Muscle layer of colon (tissue), 2 donors: Measurements from ENCODE around the gene USP31.
A peak's percentile ranks its signal among the peaks of the same experiment; 100 is the strongest.

Source experiments
- H3K27ac ChIP-seq: one replicate; pipeline ENCODE4 v1.7.0; 2013; ENCODE audit warnings: low read depth, mild to moderate bottlenecking, low read length, moderate library complexity
- H3K27me3 ChIP-seq, 2 donors: one replicate each; pipeline ENCODE4 v1.7.0; 2013; ENCODE audit warnings: low read length in 2 of 2, mild to moderate bottlenecking in 2 of 2; ENCODE audit not compliant: insufficient read depth in 2 of 2, control insufficient read depth in 1 of 2
- H3K36me3 ChIP-seq: one replicate; pipeline ENCODE4 v1.7.0; 2013; ENCODE audit warnings: mild to moderate bottlenecking, low read length; ENCODE audit not compliant: insufficient read depth
- H3K4me1 ChIP-seq: one replicate; pipeline ENCODE4 v1.7.0; 2013; ENCODE audit warnings: mild to moderate bottlenecking, low read length; ENCODE audit not compliant: insufficient read depth
- H3K4me3 ChIP-seq, 2 donors: one replicate each; pipeline ENCODE4 v1.7.0; 2013; ENCODE audit warnings: low read length in 2 of 2, low read depth in 1 of 2, mild to moderate bottlenecking in 1 of 2, moderate library complexity in 1 of 2
- H3K9ac ChIP-seq: one replicate; pipeline ENCODE4 v1.7.0; 2013; ENCODE audit warnings: low read length
- H3K9me3 ChIP-seq: one replicate; pipeline ENCODE4 v1.7.0; 2013; ENCODE audit warnings: mild to moderate bottlenecking, low read length
- donor health status: abdominal sarcoma.
- donor health status: Adenocarcinoma of cecum.

USP31 gene

DNA sequence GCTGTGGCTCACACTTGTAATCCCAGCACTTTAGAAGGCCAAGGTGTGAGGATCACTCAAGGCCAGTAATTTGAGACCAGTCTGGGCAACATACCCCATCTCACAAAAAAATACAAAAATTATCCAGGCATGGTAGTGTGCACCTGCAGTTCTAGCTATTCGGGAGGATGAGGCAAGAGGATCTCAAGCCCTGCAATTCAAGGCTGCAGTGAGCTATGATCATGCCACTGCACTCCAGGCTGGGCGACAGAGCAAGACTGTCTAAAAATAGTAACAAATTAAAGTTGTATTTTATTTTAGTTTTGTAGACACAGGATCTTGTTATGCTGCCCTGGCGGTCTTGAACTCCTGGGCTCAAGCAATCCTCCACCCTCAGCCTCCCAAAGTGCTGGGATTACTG is 18.2 kb downstream of the USP31 start:
- Histone ChIP-seq H3K27ac (no peak overlapping the region), H3K4me3 (no peak overlapping the region)

DNA sequence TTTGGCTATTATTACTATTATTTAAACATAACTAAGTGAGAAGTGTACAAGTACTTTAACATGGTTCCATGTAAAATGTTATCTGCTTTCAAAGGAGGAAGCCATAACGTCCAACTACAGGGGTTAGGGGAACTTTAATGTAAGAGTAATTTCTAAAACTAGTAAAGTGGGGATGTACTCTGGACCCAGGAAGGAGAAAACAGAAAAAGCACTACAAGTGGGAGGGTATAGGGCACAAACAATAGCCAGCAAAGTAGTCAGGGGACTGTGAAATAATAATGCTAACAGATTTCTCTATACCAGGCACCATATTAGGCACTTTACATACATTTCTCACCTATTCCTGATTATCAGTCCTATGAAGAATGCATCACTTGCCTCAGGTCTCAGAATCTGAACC is 19.6 kb downstream of the USP31 start:
- Histone ChIP-seq H3K27ac (no peak overlapping the region), H3K9me3 (no peaks in the 10 kb centered on the region), H3K4me3 (no peak overlapping the region), H3K27me3 (no peaks in the 10 kb centered on the region), H3K36me3 (no peaks in the 10 kb centered on the region), H3K4me1 (peaks cover 55% of the 10 kb centered on the region), H3K9ac (no peak overlapping the region)

More for the DNA sequence above, 18.2 kb downstream of the USP31 start:
- H3K4me1 ChIP-seq = peaks cover 42% of the 10 kb centered on the region
- no peaks in the 10 kb centered on the region for H3K9me3 ChIP-seq
- no peak overlapping the region for H3K9ac ChIP-seq
- H3K27me3 ChIP-seq = no peaks in the 10 kb centered on the region
- no peaks in the 10 kb centered on the region for H3K36me3 ChIP-seq

DNA sequence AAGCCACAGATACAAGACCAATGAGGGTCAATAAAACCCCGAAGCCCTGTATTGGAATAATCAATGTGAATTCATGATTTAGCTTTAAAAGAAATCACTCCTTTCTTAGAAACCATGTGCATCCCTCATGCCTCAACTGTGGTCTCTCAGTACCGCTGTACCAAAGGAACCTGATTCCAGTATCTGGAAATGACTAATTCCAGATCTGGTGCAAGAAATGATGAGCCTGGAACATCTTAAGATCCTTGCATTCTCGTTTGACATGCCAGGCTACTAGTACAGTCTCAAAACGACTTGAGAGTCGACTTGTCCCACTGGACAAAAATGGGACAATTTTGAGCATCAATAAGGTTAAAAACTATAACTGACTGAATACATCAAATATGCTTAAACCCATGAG is 21.2 kb downstream of the USP31 start:
- Histone ChIP-seq H3K4me1 (peaks cover 43% of the 10 kb centered on the region), H3K27ac (no peak overlapping the region), H3K9ac (no peak overlapping the region), H3K9me3 (no peaks in the 10 kb centered on the region), H3K4me3 (no peak overlapping the region), H3K27me3 (no peaks in the 10 kb centered on the region), H3K36me3 (no peaks in the 10 kb centered on the region)

DNA sequence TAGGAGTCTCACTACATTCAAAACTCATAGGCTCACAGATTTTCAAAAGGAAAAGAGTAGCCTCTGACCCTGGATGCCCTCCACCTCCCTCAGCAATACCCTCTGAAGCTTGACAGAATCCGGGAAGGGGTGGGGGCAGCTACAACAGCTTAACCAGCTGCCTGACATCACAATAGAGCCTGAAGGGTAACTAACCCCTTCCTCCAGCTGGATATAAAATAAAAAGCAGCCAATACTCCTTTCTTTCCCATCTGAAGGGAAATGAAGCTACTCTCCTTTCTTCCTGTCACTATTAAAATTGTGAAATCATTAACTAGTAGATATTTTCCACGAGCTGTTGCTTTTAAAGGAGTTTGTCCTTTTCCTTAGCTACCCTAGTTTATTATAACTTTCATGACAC is 24.0 kb downstream of the USP31 start:
- H3K4me1 ChIP-seq = peaks cover 45% of the 10 kb centered on the region
- H3K27me3 ChIP-seq = no peaks in the 10 kb centered on the region
- H3K9ac ChIP-seq = no peak overlapping the region
- H3K9me3 ChIP-seq = no peaks in the 10 kb centered on the region
- H3K4me3 ChIP-seq = no peak overlapping the region
- H3K27ac ChIP-seq = no peak overlapping the region
- no peaks in the 10 kb centered on the region for H3K36me3 ChIP-seq

DNA sequence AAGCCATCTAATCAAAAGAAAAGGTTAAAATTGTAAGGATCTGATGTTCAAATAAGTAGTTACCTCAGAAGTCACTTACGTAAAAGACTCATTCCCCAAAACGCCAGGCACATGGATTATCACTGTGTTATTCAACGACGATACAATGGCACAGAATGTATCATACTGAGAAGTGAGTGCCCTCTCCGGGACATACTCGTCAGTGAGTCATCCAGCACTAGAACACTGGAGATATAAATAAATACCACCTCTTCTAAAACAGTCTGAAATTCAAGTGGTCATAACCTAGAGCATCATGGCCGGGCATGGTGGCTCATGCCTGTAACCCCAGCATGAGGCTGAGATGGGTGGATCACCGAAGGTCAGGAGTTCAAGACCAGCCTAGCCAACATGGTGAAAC is 24.9 kb downstream of the USP31 start:
- Histone ChIP-seq H3K27ac (no peak overlapping the region), H3K9me3 (no peaks in the 10 kb centered on the region), H3K4me1 (peaks cover 55% of the 10 kb centered on the region), H3K4me3 (no peak overlapping the region), H3K9ac (no peak overlapping the region), H3K27me3 (no peaks in the 10 kb centered on the region), H3K36me3 (no peaks in the 10 kb centered on the region)

DNA sequence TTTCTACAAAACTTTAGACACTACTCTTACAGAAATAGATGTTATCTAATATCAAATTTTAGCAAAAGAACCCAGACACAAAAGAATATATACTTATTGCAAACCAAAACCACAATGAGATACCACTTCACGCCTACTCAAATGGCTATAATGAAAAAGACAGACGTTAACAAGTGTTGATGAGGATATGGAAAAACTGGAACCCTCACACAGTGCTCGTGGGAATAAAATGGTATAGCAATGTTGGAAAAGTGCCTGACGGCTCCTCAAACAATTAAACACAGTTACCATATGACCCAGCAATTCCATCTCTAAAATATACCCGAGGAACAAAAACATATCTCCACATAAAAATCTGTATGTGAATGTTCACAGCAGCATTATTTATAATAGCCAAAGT is 27.1 kb downstream of the USP31 start:
- Histone ChIP-seq H3K36me3 (no peaks in the 10 kb centered on the region), H3K4me3 (no peak overlapping the region), H3K4me1 (peaks cover 49% of the 10 kb centered on the region), H3K9me3 (no peaks in the 10 kb centered on the region), H3K9ac (no peak overlapping the region), H3K27ac (no peak overlapping the region), H3K27me3 (no peaks in the 10 kb centered on the region)

DNA sequence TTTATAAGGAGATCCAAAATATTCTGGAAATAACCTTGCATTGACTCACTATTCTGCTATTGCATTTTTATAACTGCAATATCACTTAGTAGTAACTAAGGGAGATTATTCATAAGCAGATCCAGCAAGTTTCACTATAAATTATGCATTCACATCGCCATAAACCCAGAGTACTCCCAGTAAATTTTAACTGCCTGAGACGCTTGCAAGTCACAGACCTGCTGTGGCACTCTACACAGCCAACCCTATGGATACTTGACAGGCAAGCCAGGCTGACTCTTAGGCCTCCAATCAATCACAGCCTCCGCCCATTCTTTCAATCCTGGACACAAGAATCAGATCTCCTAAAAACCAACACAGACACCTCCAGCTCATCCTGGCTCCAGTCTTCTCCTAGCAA is 28.2 kb downstream of the USP31 start:
- Histone ChIP-seq H3K4me1 (peaks cover 48% of the 10 kb centered on the region), H3K9ac (no peak overlapping the region), H3K27me3 (no peaks in the 10 kb centered on the region), H3K9me3 (no peaks in the 10 kb centered on the region), H3K4me3 (no peak overlapping the region), H3K36me3 (no peaks in the 10 kb centered on the region), H3K27ac (peak overlapping the region; percentile 65)

DNA sequence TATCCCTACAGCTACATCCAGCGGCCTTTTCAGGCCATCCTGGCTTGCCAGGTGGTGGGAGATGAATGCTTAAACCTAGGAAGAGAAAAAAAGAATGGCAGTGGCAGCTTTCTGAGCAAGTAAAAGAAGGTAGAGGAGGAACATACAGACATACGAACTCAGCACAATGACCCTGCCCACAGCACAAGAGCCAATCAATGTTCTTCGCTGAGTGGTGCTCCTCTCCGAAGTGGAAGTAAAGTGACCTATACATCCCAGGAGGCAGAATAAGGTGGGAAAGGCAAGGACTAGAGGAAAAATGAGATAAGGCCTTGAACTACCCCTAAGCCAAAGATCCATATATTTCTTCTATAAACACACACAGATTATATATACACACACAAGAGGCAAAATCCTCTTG is 28.7 kb downstream of the USP31 start:
- no peaks in the 10 kb centered on the region for H3K9me3 ChIP-seq
- no peak overlapping the region for H3K9ac ChIP-seq
- no peaks in the 10 kb centered on the region for H3K36me3 ChIP-seq
- no peak overlapping the region for H3K4me3 ChIP-seq
- H3K4me1 ChIP-seq = peaks cover 44% of the 10 kb centered on the region
- H3K27me3 ChIP-seq = no peaks in the 10 kb centered on the region
- H3K27ac ChIP-seq = no peak overlapping the region

DNA sequence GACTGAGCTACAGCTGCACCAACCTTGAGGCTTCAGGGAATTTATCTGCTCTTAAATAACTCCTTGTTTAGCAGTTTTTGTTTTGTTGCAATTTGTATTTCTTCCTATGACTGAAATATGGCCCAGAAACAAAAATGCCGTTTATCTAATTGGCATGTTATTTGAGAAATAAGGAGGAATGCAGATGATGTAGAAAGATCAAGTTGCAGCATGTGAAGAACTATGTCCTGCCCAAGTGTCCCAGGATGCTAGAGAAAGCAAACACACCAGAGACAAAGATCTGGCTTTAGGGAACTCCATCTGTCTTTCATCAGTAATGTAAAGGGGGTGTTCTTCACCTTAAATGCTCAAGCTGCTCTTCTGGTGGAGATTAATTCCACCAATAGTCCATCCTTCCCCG is 29.7 kb downstream of the USP31 start:
- Histone ChIP-seq H3K4me1 (peaks cover 34% of the 10 kb centered on the region), H3K27ac (no peak overlapping the region), H3K9ac (no peak overlapping the region), H3K9me3 (no peaks in the 10 kb centered on the region), H3K27me3 (no peaks in the 10 kb centered on the region), H3K4me3 (no peak overlapping the region), H3K36me3 (no peaks in the 10 kb centered on the region)

DNA sequence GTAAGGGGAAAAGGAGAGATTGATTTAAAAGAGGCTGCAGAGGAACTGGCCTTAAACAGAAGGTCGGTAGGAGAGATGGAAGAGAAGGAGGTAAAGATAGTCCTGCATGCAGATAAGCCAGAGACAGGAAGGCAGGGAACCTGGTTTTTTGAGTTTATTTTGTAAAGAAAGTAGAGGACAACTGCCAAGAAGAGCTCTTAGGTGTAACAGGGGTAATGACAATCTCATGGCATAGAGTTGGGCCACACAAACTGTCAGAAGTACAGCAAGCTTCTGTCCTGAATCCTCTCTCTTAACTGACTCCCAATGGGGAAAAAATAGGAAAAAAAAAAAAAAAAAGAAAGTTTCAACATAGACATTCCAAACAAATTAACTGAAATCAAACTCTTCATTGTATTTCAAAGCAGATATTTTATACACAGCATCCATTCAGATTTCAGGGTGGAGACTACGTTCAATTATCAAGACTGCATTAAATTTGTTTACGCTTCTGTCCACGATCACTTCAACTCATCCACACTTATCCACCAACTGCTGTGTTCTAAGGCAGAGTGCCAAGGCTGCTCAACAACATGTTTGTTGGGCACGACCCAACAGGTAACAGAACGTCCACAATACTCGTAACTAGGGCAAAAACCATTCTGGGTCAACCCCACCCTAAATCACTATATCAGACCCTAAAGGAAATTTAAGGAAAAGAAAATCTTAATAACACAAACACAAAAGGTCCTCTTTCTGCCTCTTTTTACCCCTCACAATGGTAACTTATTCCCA is 34.9 kb downstream of the USP31 start:
- no peaks in the 10 kb centered on the region for H3K9me3 ChIP-seq
- no peak overlapping the region for H3K9ac ChIP-seq
- no peaks in the 10 kb centered on the region for H3K27me3 ChIP-seq
- peaks cover 8% of the 10 kb centered on the region for H3K4me1 ChIP-seq
- H3K36me3 ChIP-seq = no peaks in the 10 kb centered on the region
- H3K4me3 ChIP-seq = no peak overlapping the region
- no peak overlapping the region for H3K27ac ChIP-seq

DNA sequence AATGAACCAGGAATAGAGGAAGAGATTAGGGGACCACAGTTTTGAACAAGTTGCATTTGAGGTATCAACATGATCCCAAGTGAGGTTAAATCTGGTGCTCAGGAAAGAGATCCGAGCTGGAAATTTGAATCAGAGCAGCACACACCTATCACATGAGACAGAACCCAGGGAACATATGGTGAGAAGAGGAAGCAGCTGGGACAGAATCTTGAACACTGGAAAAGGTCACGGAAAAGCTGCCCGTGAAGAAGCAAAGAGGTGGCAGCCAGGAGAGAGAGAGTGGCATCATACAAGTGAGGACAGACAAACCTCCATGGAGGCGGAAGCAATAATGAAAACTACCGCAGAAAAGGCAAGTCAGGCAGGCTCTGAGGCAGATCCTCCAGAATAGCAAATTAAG is 36.1 kb downstream of the USP31 start:
- Histone ChIP-seq H3K4me3 (no peak overlapping the region), H3K4me1 (peaks cover 12% of the 10 kb centered on the region), H3K27me3 (no peaks in the 10 kb centered on the region), H3K9ac (no peak overlapping the region), H3K9me3 (no peaks in the 10 kb centered on the region), H3K27ac (no peak overlapping the region), H3K36me3 (no peaks in the 10 kb centered on the region)

DNA sequence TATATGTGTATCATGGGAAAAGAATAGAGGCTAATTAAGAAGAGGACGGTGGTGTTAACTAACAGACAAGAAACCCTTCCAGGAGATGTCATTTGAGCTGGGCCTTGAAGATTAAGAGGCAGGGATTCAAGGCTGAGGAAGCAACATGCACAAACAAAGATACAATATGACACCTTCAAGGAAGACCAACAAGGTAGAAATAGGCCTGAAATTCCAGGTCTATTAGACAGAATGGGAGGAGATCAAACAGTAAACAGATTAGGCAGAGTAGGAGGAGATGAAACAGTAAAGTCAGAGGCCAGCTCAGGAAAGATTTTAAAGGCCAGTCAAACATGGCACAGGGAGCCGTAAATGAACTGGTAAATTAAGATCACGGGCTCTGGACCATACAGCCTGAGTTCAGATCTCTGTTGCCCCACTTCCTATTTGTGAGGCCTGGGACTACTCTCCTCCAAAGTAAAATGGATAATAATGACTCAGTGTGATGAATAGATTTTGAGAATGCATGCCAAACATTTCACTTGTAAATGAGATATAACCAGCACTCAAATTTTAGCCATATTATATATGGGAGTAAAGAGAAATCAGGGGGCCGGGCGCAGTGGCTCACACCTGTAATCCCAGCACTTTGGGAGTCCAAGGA is 38.9 kb downstream of the USP31 start:
- Histone ChIP-seq H3K9ac (no peak overlapping the region), H3K36me3 (peaks cover 9% of the 10 kb centered on the region), H3K27ac (no peak overlapping the region), H3K4me3 (no peak overlapping the region), H3K4me1 (peaks cover 12% of the 10 kb centered on the region), H3K27me3 (no peaks in the 10 kb centered on the region), H3K9me3 (no peaks in the 10 kb centered on the region)
